ENCODE measurements around the gene CALHM6.

Gene CALHM6

GRCh38 chr6:116461331-116461931, at the start of gene CALHM6:
TSS of gene CALHM6 (plus strand) at chr6:116461375. CDS start at chr6:116461930, 555 bp downstream.
- no peak for DNase-seq (ENCODE audit: low read depth in 2 of 2)

GRCh38 chr6:116412270-116412669, 48.9 kb upstream of the CALHM6 start:
- no peak for DNase-seq (ENCODE audit: low read depth in 2 of 2)

- DNase-seq (ENCODE audit: low read depth in 2 of 2) = no peak
These were observed 47.8 kb upstream of the CALHM6 start for GRCh38 chr6:116413357-116413756.

GRCh38 chr6:116417661-116418060, 43.5 kb upstream of the CALHM6 start:
- no peak for DNase-seq (ENCODE audit: low read depth in 2 of 2)

- DNase-seq (ENCODE audit: low read depth in 2 of 2) = no peak
These were observed 41.9 kb upstream of the CALHM6 start for GRCh38 chr6:116419069-116419786.

GRCh38 chr6:116420341-116420740, 40.8 kb upstream of the CALHM6 start:
- DNase-seq (ENCODE audit: low read depth in 2 of 2) = no peak

GRCh38 chr6:116422238-116422637, 38.9 kb upstream of the CALHM6 start:
- DNase-seq (ENCODE audit: low read depth in 2 of 2) = no peak

GRCh38 chr6:116424001-116424400, 37.2 kb upstream of the CALHM6 start:
- no peak for DNase-seq (ENCODE audit: low read depth in 2 of 2)

GRCh38 chr6:116426551-116426950, 34.6 kb upstream of the CALHM6 start:
- no peak for DNase-seq (ENCODE audit: low read depth in 2 of 2)

- DNase-seq (ENCODE audit: low read depth in 2 of 2) = no peak
These were observed 32.1 kb upstream of the CALHM6 start for GRCh38 chr6:116429111-116429510.

GRCh38 chr6:116430860-116431259, 30.3 kb upstream of the CALHM6 start:
- DNase-seq (ENCODE audit: low read depth in 2 of 2) = no peak

- DNase-seq (ENCODE audit: low read depth in 2 of 2) = no peak
These were observed 29.1 kb upstream of the CALHM6 start for GRCh38 chr6:116431964-116432595.

GRCh38 chr6:116433206-116433712, 27.9 kb upstream of the CALHM6 start:
- DNase-seq (ENCODE audit: low read depth in 2 of 2) = no peak

- no peak for DNase-seq (ENCODE audit: low read depth in 2 of 2)
These were observed 27.0 kb upstream of the CALHM6 start for GRCh38 chr6:116434056-116434725.

- DNase-seq (ENCODE audit: low read depth in 2 of 2) = no peak
These were observed 24.6 kb upstream of the CALHM6 start for GRCh38 chr6:116436586-116436985.

GRCh38 chr6:116437656-116438055, 23.5 kb upstream of the CALHM6 start:
- DNase-seq (ENCODE audit: low read depth in 2 of 2) = no peak

- DNase-seq (ENCODE audit: low read depth in 2 of 2) = no peak
These were observed 22.4 kb upstream of the CALHM6 start for GRCh38 chr6:116438590-116439448.

GRCh38 chr6:116439522-116440051, 21.6 kb upstream of the CALHM6 start:
- no peak for DNase-seq (ENCODE audit: low read depth in 2 of 2)

- no peak for DNase-seq (ENCODE audit: low read depth in 2 of 2)
These were observed 18.1 kb upstream of the CALHM6 start for GRCh38 chr6:116443105-116443504.

- no peak for DNase-seq (ENCODE audit: low read depth in 2 of 2)
These were observed 17.1 kb upstream of the CALHM6 start for GRCh38 chr6:116444092-116444491.

GRCh38 chr6:116444575-116444974, 16.6 kb upstream of the CALHM6 start:
- DNase-seq (ENCODE audit: low read depth in 2 of 2) = no peak
